Suprapubic skin (tissue), 4 donors: ENCODE measurements around the gene TTC13.

ENCODE experiments used
- EP300 ChIP-seq: sonication (generic); formaldehyde crosslinking; IDR thresholded peaks from one replicate; pipeline ENCODE4 v1.6.1; 2017; ENCODE audit warnings: antibody characterized with exemption
- POLR2A ChIP-seq, 2 donors: fragments of 450-650 bp; IDR thresholded peaks; one replicate each; pipeline ENCODE4 v1.6.1; 2017; ENCODE audit warnings: antibody characterized with exemption in 2 of 2, mild to moderate bottlenecking in 2 of 2, moderate library complexity in 2 of 2
- POLR2AphosphoS5 ChIP-seq, 3 donors: sonication (generic); formaldehyde crosslinking; IDR thresholded peaks; one replicate each; pipeline ENCODE4 v1.6.1; 2017; ENCODE audit warnings: antibody characterized with exemption in 3 of 3
- TF ChIP-seq, protein P1 (sequence below), 2 donors: fragments of 200-600 bp in 1 of 2; fragments of 450-650 bp in 1 of 2; sonication (generic) in 1 of 2; IDR thresholded peaks; one replicate each; pipeline ENCODE4 v1.5.1; 2016 to 2019; ENCODE audit warnings: antibody characterized with exemption in 2 of 2, mild to moderate bottlenecking in 1 of 2, moderate library complexity in 1 of 2

GRCh38 chr1:230910755-230911117, 67.9 kb downstream of the TTC13 start:
- TF ChIP-seq POLR2A (IDR thresholded peaks at IDR 0.05) (no peak), EP300 (no peak), POLR2AphosphoS5 (IDR thresholded peaks at IDR 0.05) (no peak)
- TF ChIP-seq, protein P1, sequence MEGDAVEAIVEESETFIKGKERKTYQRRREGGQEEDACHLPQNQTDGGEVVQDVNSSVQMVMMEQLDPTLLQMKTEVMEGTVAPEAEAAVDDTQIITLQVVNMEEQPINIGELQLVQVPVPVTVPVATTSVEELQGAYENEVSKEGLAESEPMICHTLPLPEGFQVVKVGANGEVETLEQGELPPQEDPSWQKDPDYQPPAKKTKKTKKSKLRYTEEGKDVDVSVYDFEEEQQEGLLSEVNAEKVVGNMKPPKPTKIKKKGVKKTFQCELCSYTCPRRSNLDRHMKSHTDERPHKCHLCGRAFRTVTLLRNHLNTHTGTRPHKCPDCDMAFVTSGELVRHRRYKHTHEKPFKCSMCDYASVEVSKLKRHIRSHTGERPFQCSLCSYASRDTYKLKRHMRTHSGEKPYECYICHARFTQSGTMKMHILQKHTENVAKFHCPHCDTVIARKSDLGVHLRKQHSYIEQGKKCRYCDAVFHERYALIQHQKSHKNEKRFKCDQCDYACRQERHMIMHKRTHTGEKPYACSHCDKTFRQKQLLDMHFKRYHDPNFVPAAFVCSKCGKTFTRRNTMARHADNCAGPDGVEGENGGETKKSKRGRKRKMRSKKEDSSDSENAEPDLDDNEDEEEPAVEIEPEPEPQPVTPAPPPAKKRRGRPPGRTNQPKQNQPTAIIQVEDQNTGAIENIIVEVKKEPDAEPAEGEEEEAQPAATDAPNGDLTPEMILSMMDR (IDR thresholded peaks at IDR 0.05), result no peak
